HG02623 (cell line): ENCODE measurements around the gene FBRSL1.

Experiments used
- ATAC-seq: cut with Tn5 transposase; IDR thresholded peaks from one replicate; pipeline ENCODE4 v1.9.1; 2021; ENCODE audit warnings: moderate library complexity; ENCODE audit not compliant: unreplicated experiment

FBRSL1 gene

GRCh38 chr12:132508860-132509732, 19.1 kb downstream of the FBRSL1 start:
- no peak for ATAC-seq

GRCh38 chr12:132510111-132510724, 20.3 kb downstream of the FBRSL1 start:
- no peak for ATAC-seq

- ATAC-seq, result no peak
Observed at GRCh38 chr12:132510746-132511477, 21.0 kb downstream of the FBRSL1 start.

GRCh38 chr12:132511516-132512196, 21.7 kb downstream of the FBRSL1 start:
- ATAC-seq, result no peak

GRCh38 chr12:132512197-132513069, 22.5 kb downstream of the FBRSL1 start:
- ATAC-seq, result no peak

- ATAC-seq, result no peak
Observed at GRCh38 chr12:132513070-132513398, 23.1 kb downstream of the FBRSL1 start.

- no peak for ATAC-seq
Observed at GRCh38 chr12:132513458-132514135, 23.6 kb downstream of the FBRSL1 start.

- ATAC-seq, result no peak
Observed at GRCh38 chr12:132514216-132514820, 24.4 kb downstream of the FBRSL1 start.

- no peak for ATAC-seq
Observed at GRCh38 chr12:132514838-132515237, 24.9 kb downstream of the FBRSL1 start.

- no peak for ATAC-seq
Observed at GRCh38 chr12:132516095-132517012, 26.4 kb downstream of the FBRSL1 start.

GRCh38 chr12:132517013-132517739, 27.2 kb downstream of the FBRSL1 start:
- ATAC-seq, result no peak

- no peak for ATAC-seq
Observed at GRCh38 chr12:132517740-132518100, 27.8 kb downstream of the FBRSL1 start.

GRCh38 chr12:132518354-132518992, 28.5 kb downstream of the FBRSL1 start:
- no peak for ATAC-seq

- no peak for ATAC-seq
Observed at GRCh38 chr12:132520421-132521199, 30.7 kb downstream of the FBRSL1 start.

GRCh38 chr12:132521200-132521580, 31.2 kb downstream of the FBRSL1 start:
- ATAC-seq, result no peak

GRCh38 chr12:132521712-132522292, 31.9 kb downstream of the FBRSL1 start:
- ATAC-seq, result no peak
